ENCODE measurements around the gene LYAR. TPM values are rescaled to one million over a fixed set of nuclear protein-coding genes. Genes with fewer than 3 reads are reported as not detected.

The LYAR gene
- total RNA-seq, 1 donor from 2014 or later, result 13.5 TPM

DNA sequence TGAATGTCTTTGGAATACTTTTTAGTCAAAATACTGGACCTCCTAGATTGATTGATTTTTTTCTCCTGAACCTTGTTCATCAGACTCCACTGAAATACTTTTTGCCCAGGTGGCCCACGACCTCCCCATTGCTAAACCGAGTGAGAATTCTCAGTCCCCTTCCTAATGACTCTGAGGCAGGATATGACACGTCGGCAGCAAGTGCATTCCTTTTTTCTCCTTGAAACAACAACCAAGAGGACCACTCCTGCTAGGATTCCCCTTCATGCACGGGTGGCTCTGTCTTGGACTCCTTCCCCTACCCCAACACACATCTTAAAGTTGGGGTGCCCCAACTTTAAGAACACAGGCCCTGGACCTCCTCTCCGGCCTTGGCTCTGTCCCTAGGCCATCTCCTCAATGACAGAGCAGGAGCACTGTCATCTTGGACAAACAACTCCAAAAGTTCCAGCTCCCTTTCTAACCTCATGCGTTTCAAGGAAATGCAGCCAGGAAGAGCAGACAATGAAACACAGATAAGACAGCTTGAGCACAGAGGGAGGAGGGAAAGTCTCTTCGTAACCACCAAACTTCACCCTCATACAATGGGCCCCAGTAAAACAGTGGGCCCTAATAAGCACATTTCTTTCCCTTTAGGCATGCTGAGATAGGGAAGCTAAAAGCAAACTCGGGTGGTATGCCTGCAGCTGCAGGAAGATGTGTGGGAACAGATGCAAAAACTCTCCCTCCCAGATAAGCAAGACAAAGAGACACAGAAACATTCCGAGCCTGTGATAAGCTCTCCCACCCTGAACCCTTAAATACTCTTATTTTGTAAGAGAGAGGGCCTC is 34.0 kb upstream of the LYAR start:
- no peak overlapping the region for H3K4me2 ChIP-seq (ENCODE audit: low read length)
- no peak overlapping the region for H2AFZ ChIP-seq (ENCODE audit: low read depth, low read length)
- H3K9ac ChIP-seq (ENCODE audit: low read length), result no peak overlapping the region
- H3K36me3 ChIP-seq (ENCODE audit: insufficient read depth, low read length), result peaks cover 3% of the 10 kb centered on the region
- H3K4me1 Mint-ChIP-seq (ENCODE audit: low read depth, unreplicated experiment), result peaks cover 14% of the 10 kb centered on the region
- no peak overlapping the region for H3K27ac ChIP-seq (ENCODE audit: low read depth, low read length)
- no peaks in the 10 kb centered on the region for H4K20me1 ChIP-seq (ENCODE audit: insufficient read depth, low read length)
- no peaks in the 10 kb centered on the region for H3K27me3 ChIP-seq (ENCODE audit: insufficient read depth, low read length)
- H3K4me3 ChIP-seq (ENCODE audit: insufficient read depth, low read depth, low read length), result no peak overlapping the region
- FAIRE-seq, result no peak
- peaks cover 21% of the 10 kb centered on the region for H3K36me3 Mint-ChIP-seq (ENCODE audit: low read depth, unreplicated experiment)
- H3K79me2 ChIP-seq (ENCODE audit: insufficient read depth, low read length), result no peaks in the 10 kb centered on the region
- H3K9me3 Mint-ChIP-seq (ENCODE audit: unreplicated experiment), result no peaks in the 10 kb centered on the region
- no peaks in the 10 kb centered on the region for H3K9me3 ChIP-seq (ENCODE audit: insufficient read depth, low read depth, low read length)
- no peak overlapping the region for H3K4me3 Mint-ChIP-seq (ENCODE audit: unreplicated experiment)
- no peaks in the 10 kb centered on the region for H3K4me1 ChIP-seq (ENCODE audit: insufficient read depth, low read length)
- DNase-seq (ENCODE audit: low read depth), result peak; percentile 10
- TF ChIP-seq, protein P1, sequence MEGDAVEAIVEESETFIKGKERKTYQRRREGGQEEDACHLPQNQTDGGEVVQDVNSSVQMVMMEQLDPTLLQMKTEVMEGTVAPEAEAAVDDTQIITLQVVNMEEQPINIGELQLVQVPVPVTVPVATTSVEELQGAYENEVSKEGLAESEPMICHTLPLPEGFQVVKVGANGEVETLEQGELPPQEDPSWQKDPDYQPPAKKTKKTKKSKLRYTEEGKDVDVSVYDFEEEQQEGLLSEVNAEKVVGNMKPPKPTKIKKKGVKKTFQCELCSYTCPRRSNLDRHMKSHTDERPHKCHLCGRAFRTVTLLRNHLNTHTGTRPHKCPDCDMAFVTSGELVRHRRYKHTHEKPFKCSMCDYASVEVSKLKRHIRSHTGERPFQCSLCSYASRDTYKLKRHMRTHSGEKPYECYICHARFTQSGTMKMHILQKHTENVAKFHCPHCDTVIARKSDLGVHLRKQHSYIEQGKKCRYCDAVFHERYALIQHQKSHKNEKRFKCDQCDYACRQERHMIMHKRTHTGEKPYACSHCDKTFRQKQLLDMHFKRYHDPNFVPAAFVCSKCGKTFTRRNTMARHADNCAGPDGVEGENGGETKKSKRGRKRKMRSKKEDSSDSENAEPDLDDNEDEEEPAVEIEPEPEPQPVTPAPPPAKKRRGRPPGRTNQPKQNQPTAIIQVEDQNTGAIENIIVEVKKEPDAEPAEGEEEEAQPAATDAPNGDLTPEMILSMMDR (IDR thresholded peaks at IDR 0.05; ENCODE audit: insufficient read depth, low read depth, low read length), result no peak
- TF ChIP-seq EZH2 (IDR thresholded peaks at IDR 0.05; ENCODE audit: insufficient read depth, low read length), result no peak
- peak overlapping the region; percentile 58 for H3K27ac Mint-ChIP-seq (ENCODE audit: unreplicated experiment)
- no peaks in the 10 kb centered on the region for H3K27me3 Mint-ChIP-seq (ENCODE audit: low read depth, unreplicated experiment)

DNA sequence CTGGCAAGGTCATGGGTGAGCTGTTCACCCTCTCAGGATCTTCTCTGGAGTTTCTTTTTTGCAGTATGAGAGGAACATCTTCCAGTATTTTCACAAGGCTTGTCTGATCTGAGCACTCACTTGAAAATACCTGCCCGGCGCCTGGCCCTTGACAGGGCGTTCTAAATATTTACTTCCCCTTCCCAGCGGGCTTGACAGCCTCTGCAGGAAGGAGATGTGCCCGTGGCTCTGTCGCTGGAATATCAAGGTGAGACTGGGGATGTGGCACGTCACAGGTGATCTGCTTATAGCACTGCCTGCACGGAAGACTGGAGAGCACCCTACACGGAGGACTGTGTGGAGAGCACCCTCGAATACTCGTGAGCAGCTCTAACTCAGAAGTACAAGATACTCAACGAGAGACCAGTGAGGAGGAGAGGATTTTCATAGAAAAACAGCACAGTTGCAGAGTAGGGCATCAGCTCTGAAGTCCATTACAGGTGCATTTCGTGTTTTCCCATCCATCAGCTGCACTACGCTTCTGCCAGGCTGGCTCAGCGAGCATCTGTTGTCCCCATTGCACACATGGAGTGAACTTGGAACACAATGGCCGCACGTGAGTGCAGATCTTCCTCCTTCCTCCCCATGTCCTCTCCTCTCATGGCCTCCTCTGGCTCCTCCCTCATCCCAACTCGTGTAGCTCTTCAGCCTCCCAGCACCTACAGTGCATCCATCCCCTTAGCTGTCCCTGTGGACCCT is 32.2 kb upstream of the LYAR start:
- Histone ChIP-seq H3K27me3 (ENCODE audit: insufficient read depth, low read length) (no peaks in the 10 kb centered on the region), H4K20me1 (ENCODE audit: insufficient read depth, low read length) (no peaks in the 10 kb centered on the region), H3K27ac (ENCODE audit: low read depth, low read length) (no peak overlapping the region), H3K4me1 (ENCODE audit: insufficient read depth, low read length) (no peaks in the 10 kb centered on the region), H3K4me3 (ENCODE audit: insufficient read depth, low read depth, low read length) (no peak overlapping the region), H3K9me3 (ENCODE audit: insufficient read depth, low read depth, low read length) (no peaks in the 10 kb centered on the region), H2AFZ (ENCODE audit: low read depth, low read length) (no peak overlapping the region), H3K4me2 (ENCODE audit: low read length) (no peak overlapping the region), H3K36me3 (ENCODE audit: insufficient read depth, low read length) (peaks cover 5% of the 10 kb centered on the region), H3K79me2 (ENCODE audit: insufficient read depth, low read length) (no peaks in the 10 kb centered on the region), H3K9ac (ENCODE audit: low read length) (no peak overlapping the region)
- Mint-ChIP-seq H3K4me3 (ENCODE audit: unreplicated experiment) (no peak overlapping the region), H3K9me3 (ENCODE audit: unreplicated experiment) (no peaks in the 10 kb centered on the region), H3K27ac (ENCODE audit: unreplicated experiment) (no peak overlapping the region), H3K4me1 (ENCODE audit: low read depth, unreplicated experiment) (peaks cover 14% of the 10 kb centered on the region), H3K36me3 (ENCODE audit: low read depth, unreplicated experiment) (peaks cover 21% of the 10 kb centered on the region), H3K27me3 (ENCODE audit: low read depth, unreplicated experiment) (no peaks in the 10 kb centered on the region)
- no peak for TF ChIP-seq EZH2 (IDR thresholded peaks at IDR 0.05; ENCODE audit: insufficient read depth, low read length)
- FAIRE-seq (no peak), DNase-seq (ENCODE audit: low read depth) (no peak)

- no peak overlapping the region for H3K4me3 ChIP-seq (ENCODE audit: insufficient read depth, low read depth, low read length)
- H3K4me1 Mint-ChIP-seq (ENCODE audit: low read depth, unreplicated experiment), result peaks cover 16% of the 10 kb centered on the region
- H2AFZ ChIP-seq (ENCODE audit: low read depth, low read length), result no peak overlapping the region
- no peaks in the 10 kb centered on the region for H3K27me3 Mint-ChIP-seq (ENCODE audit: low read depth, unreplicated experiment)
- no peaks in the 10 kb centered on the region for H3K79me2 ChIP-seq (ENCODE audit: insufficient read depth, low read length)
- H3K4me1 ChIP-seq (ENCODE audit: insufficient read depth, low read length), result no peaks in the 10 kb centered on the region
- no peak overlapping the region for H3K9ac ChIP-seq (ENCODE audit: low read length)
- H3K36me3 Mint-ChIP-seq (ENCODE audit: low read depth, unreplicated experiment), result peaks cover 21% of the 10 kb centered on the region
- FAIRE-seq (no peak), DNase-seq (ENCODE audit: low read depth) (no peak)
- no peaks in the 10 kb centered on the region for H3K9me3 ChIP-seq (ENCODE audit: insufficient read depth, low read depth, low read length)
- H3K27ac ChIP-seq (ENCODE audit: low read depth, low read length), result no peak overlapping the region
- peaks cover 5% of the 10 kb centered on the region for H3K36me3 ChIP-seq (ENCODE audit: insufficient read depth, low read length)
- no peak overlapping the region for H3K4me3 Mint-ChIP-seq (ENCODE audit: unreplicated experiment)
- H3K9me3 Mint-ChIP-seq (ENCODE audit: unreplicated experiment), result no peaks in the 10 kb centered on the region
- TF ChIP-seq EZH2 (IDR thresholded peaks at IDR 0.05; ENCODE audit: insufficient read depth, low read length), result no peak
- TF ChIP-seq, protein P1 (IDR thresholded peaks at IDR 0.05; ENCODE audit: insufficient read depth, low read depth, low read length), result no peak
- no peak overlapping the region for H3K27ac Mint-ChIP-seq (ENCODE audit: unreplicated experiment)
- H4K20me1 ChIP-seq (ENCODE audit: insufficient read depth, low read length), result no peaks in the 10 kb centered on the region
- H3K4me2 ChIP-seq (ENCODE audit: low read length), result no peak overlapping the region
- H3K27me3 ChIP-seq (ENCODE audit: insufficient read depth, low read length), result no peaks in the 10 kb centered on the region
These were observed 31.2 kb upstream of the LYAR start for GRCh38 chr4:4320951-4321714.

Data from astrocyte (in vitro differentiated cells and primary cell).